ENCODE data around the gene CYRIA.

Gene CYRIA

DNA sequence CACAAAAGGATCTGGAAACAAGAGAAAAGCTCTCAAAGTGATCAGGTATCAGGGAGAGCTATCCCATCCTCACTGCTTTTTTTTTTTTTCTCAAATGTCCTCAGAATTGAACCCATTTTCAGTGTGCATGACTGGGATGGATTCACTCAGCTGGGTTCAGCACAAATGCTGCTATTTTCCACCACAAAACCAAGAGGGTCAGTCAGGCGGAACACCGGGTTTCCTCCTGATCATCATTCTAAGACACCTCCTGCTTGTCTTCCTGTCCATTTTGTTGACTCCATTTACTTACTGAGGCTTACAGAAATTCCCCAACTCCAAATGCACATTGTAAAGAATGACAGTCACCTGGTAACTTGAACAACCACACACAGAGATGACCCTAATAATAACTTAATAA is 39.9 kb downstream of the CYRIA start:
- H3K27ac ChIP-seq, result peak overlapping the region in 1 of 2 donors; percentile 78
- TF ChIP-seq, protein P1, sequence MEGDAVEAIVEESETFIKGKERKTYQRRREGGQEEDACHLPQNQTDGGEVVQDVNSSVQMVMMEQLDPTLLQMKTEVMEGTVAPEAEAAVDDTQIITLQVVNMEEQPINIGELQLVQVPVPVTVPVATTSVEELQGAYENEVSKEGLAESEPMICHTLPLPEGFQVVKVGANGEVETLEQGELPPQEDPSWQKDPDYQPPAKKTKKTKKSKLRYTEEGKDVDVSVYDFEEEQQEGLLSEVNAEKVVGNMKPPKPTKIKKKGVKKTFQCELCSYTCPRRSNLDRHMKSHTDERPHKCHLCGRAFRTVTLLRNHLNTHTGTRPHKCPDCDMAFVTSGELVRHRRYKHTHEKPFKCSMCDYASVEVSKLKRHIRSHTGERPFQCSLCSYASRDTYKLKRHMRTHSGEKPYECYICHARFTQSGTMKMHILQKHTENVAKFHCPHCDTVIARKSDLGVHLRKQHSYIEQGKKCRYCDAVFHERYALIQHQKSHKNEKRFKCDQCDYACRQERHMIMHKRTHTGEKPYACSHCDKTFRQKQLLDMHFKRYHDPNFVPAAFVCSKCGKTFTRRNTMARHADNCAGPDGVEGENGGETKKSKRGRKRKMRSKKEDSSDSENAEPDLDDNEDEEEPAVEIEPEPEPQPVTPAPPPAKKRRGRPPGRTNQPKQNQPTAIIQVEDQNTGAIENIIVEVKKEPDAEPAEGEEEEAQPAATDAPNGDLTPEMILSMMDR (IDR thresholded peaks at IDR 0.05), result no peak
- DNase-seq (ENCODE audit: low spot score), result no peak

DNA sequence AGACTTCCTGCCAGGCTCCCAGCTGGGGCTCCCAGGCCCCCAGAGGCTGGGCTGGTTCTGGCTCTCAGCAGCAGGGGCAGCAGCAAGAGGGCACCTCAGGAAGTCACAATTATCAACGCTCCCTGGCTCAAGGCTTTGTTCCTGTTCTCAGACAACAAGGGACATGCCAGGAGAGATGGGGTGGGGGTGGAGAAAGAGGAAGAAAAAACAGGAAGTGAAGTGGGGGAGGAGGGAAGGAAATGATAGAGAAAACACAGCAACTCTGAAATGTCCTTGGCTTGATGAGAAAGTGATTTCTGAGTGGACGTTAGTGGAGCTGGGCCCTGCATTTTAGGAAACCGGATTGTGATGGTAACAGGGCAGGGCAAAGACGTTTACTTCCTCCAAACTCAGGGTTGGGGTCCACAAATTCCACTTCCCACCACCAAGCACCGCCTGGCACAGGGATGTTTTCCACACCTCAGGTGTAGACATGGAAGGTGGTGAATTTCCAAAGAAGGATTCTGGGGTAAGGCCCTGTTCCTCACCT is 40.4 kb downstream of the CYRIA start:
- TF ChIP-seq, protein P1 (IDR thresholded peaks at IDR 0.05), result no peak
- Histone ChIP-seq H3K4me3 (no peak overlapping the region), H3K27ac (peak overlapping the region in 1 of 2 donors; percentile 78)
- no peak for DNase-seq (ENCODE audit: low spot score)

More for the DNA sequence above, 39.9 kb downstream of the CYRIA start:
- H3K4me3 ChIP-seq, result no peak overlapping the region

DNA sequence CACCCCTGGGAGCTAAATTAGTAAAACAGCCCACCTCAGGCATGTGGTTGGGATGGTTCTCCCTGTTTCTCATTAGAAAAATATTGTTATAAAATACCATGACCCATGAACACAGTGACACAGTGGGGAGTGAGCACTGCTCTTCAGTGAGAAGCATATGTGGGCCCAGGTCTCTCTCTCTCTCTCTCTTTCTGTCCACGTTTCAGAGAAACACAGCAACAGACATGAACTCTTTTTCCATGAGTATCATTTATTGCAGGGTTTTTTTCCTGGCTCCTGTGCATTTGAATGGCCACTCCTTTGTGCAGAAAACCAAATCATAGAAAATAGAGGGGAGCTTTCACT is 41.2 kb downstream of the CYRIA start:
- TF ChIP-seq, protein P1 (IDR thresholded peaks at IDR 0.05), result no peak
- H3K27ac ChIP-seq, result no peak overlapping the region
- H3K4me3 ChIP-seq, result no peak overlapping the region
- no peak for DNase-seq (ENCODE audit: low spot score)

DNA sequence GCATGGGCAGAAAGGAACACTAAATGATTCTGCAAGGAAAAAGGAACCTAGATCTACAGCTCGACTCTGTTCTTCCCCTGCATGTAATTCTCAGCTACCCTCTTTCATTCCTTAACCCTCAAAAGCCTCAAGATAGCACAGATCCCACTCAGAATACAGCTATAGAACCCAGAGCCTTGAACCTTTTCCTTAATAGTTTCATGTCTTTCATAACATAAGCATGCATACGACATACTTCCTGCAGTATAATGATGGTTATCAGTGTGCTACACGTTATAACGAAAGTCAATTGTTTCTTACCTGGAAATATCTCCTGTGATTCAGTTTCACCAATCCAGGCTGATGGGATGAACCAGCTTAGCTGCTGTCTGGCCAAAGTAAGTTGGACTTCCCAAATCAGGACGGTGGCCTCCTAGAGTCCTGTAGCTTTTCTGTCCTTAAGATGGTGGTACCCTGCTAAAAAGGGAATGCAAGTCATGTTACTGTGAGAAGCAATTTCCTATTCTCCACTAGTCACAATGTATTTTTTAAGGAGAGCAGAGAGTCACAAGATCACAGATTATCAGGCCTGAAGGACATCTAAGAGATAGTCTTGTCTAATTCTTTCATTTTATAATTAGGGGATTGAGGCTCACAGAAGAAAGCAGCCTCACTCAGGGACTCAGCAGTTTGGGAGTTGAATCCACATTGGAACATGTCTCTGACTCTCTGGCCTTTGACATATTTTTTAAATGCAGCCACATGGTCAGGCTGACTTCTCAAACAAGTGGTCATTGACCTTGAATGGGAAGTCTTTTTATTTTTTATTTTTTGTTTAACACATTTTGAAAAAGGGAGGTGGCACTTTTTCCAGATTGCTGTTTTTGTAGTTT is 41.8 kb downstream of the CYRIA start:
- TF ChIP-seq, protein P1 (IDR thresholded peaks at IDR 0.05), result no peak
- H3K27ac ChIP-seq, result peak overlapping the region in 1 of 2 donors; percentile 64

DNA sequence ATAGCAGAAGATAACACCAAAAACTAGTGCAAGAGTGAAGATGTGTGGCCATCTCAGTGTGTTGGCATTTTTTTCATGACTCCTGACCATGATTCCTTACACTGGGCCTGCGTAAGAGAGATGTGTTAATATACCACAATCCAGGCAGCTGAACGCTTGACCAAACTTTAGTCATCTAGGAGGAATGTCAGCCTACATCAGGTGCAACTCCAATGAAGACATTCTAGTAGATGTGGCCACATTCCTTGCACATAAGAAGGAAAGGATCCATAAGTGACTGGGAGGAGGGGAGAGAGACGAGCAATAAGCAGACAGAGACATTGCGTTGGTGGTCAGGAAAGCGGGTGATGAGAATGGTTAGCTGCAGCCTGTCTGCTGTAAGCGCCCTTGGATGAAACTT is 42.6 kb downstream of the CYRIA start:
- TF ChIP-seq, protein P1 (IDR thresholded peaks at IDR 0.05), result no peak
- H3K27ac ChIP-seq, result peak overlapping the region in 1 of 2 donors; percentile 64
- no peak for DNase-seq (ENCODE audit: low spot score)
- no peak overlapping the region for H3K4me3 ChIP-seq

More for the DNA sequence above, 41.8 kb downstream of the CYRIA start:
- no peak overlapping the region for H3K4me3 ChIP-seq
- DNase-seq (ENCODE audit: low spot score), result no peak

DNA sequence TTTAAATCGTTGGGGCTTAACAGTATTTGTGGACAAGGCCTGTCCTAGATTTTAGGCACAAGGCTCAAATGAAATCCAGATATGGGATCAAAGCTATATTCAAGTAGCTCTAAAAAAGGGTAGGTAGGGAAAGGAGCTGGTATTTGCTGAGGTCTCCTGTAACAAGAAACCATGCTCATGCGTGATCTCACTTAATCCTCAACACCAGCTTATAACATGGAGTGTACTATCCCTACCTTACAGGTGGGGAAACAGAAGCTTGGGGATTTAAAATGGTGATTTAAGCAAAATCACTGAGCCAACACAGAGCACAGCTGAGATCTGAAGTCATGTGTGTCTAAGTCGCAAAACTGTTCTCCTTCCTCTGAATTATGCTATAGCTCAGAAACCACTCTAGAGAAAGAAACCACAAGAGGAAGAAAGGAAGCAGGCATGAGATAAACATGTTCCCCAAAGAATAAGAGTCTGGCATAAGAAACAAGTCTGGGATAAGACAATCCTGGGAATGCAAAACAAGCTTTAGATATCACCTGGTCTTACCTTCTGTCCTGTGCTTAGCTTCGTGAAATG is 43.1 kb downstream of the CYRIA start:
- no peak for DNase-seq (ENCODE audit: low spot score)
- Histone ChIP-seq H3K27ac (peak overlapping the region in 1 of 2 donors; percentile 64), H3K4me3 (no peak overlapping the region)
- TF ChIP-seq, protein P1 (IDR thresholded peaks at IDR 0.05), result no peak

All from coronary artery (tissue), 2 donors.